GM19467 (cell line): Measurements from ENCODE around the gene FRMD4A.

ENCODE experiments used
- ATAC-seq: cut with Tn5 transposase; IDR thresholded peaks from one replicate; pipeline ENCODE4 v1.9.1; 2021; ENCODE audit warnings: mild to moderate bottlenecking, moderate library complexity; ENCODE audit not compliant: unreplicated experiment

The FRMD4A gene

GRCh38 chr10:14330388-14331061, at the start of gene FRMD4A:
TSS of gene FRMD4A (minus strand) at chr10:14330924.
- ATAC-seq = no peak

- ATAC-seq = no peak
Observed at GRCh38 chr10:14379556-14380280, 49.0 kb upstream of the FRMD4A start.

- ATAC-seq = no peak
Observed at GRCh38 chr10:14378387-14378960, 47.8 kb upstream of the FRMD4A start.

GRCh38 chr10:14377591-14378175, 47.0 kb upstream of the FRMD4A start:
- ATAC-seq = no peak

GRCh38 chr10:14374745-14375445, 44.2 kb upstream of the FRMD4A start:
- ATAC-seq = no peak

GRCh38 chr10:14372606-14373005, 41.9 kb upstream of the FRMD4A start:
- ATAC-seq = no peak

- no peak for ATAC-seq
Observed at GRCh38 chr10:14371581-14371980, 40.9 kb upstream of the FRMD4A start.

GRCh38 chr10:14370894-14371293, 40.2 kb upstream of the FRMD4A start:
- no peak for ATAC-seq

- no peak for ATAC-seq
Observed at GRCh38 chr10:14369906-14370305, 39.2 kb upstream of the FRMD4A start.

GRCh38 chr10:14366760-14367159, 36.0 kb upstream of the FRMD4A start:
- no peak for ATAC-seq

- no peak for ATAC-seq
Observed at GRCh38 chr10:14365266-14365665, 34.5 kb upstream of the FRMD4A start.

- ATAC-seq = no peak
Observed at GRCh38 chr10:14362104-14362503, 31.4 kb upstream of the FRMD4A start.

- ATAC-seq = no peak
Observed at GRCh38 chr10:14360961-14361360, 30.2 kb upstream of the FRMD4A start.

- ATAC-seq = no peak
Observed at GRCh38 chr10:14360515-14360914, 29.8 kb upstream of the FRMD4A start.

GRCh38 chr10:14358886-14359573, 28.3 kb upstream of the FRMD4A start:
- no peak for ATAC-seq

- no peak for ATAC-seq
Observed at GRCh38 chr10:14356921-14357320, 26.2 kb upstream of the FRMD4A start.

- ATAC-seq = no peak
Observed at GRCh38 chr10:14355750-14356149, 25.0 kb upstream of the FRMD4A start.

GRCh38 chr10:14353291-14353913, 22.7 kb upstream of the FRMD4A start:
- no peak for ATAC-seq

GRCh38 chr10:14350006-14350405, 19.3 kb upstream of the FRMD4A start:
- no peak for ATAC-seq

- no peak for ATAC-seq
Observed at GRCh38 chr10:14349081-14349480, 18.4 kb upstream of the FRMD4A start.
